Gastrocnemius medialis (tissue), 4 donors: ENCODE measurements around the gene DNAJC2.

Experiments used
- POLR2A ChIP-seq, 2 donors: fragments of 450-650 bp; IDR thresholded peaks; one replicate each; pipeline ENCODE4 v1.6.1; 2017; ENCODE audit warnings: antibody characterized with exemption in 2 of 2, mild to moderate bottlenecking in 2 of 2, moderate library complexity in 2 of 2
- TF ChIP-seq, protein P1 (sequence below), 5 experiments: fragments of 450-650 bp in 3 of 5; fragments of 200-600 bp in 2 of 5; sonication (generic) in 2 of 5; IDR thresholded peaks in 4 of 5; conservative IDR thresholded peaks in 1 of 5; 1 replicate in 4 of 5; 2 replicates in 1 of 5; pipeline ENCODE4 v1.5.1; 2016 to 2019; ENCODE audit warnings: antibody characterized with exemption in 5 of 5, mild to moderate bottlenecking in 3 of 5, moderate library complexity in 3 of 5

DNA sequence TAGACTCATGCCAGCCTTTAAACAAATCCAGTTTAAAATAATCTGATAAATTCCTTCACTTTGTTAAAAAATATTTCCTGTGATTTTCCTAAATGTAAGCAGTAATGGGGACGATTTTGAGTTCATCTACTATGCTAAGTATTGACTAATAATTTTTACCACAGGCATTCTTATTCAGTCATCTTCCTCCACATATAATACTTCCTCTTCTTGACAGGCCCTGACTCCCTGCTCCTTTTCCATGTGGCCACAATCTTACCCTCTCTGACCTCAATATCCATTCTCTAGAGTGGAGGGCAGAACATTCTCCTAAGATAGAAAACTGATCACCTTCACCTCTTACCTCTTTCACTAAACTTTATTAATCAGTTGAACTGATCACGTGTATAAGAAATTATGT lies 7.8 kb downstream of the DNAJC2 start:
- TF ChIP-seq POLR2A (IDR thresholded peaks at IDR 0.05) = no peak
- TF ChIP-seq, protein P1, sequence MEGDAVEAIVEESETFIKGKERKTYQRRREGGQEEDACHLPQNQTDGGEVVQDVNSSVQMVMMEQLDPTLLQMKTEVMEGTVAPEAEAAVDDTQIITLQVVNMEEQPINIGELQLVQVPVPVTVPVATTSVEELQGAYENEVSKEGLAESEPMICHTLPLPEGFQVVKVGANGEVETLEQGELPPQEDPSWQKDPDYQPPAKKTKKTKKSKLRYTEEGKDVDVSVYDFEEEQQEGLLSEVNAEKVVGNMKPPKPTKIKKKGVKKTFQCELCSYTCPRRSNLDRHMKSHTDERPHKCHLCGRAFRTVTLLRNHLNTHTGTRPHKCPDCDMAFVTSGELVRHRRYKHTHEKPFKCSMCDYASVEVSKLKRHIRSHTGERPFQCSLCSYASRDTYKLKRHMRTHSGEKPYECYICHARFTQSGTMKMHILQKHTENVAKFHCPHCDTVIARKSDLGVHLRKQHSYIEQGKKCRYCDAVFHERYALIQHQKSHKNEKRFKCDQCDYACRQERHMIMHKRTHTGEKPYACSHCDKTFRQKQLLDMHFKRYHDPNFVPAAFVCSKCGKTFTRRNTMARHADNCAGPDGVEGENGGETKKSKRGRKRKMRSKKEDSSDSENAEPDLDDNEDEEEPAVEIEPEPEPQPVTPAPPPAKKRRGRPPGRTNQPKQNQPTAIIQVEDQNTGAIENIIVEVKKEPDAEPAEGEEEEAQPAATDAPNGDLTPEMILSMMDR (IDR thresholded peaks at IDR 0.05 in 4 of 5, conservative IDR thresholded peaks at IDR 0.05 in 1 of 5) = no peak
